H1 (cell line): ENCODE data around the gene THAP10. TPM values are rescaled to one million over a fixed set of nuclear protein-coding genes. Genes with fewer than 3 reads are reported as not detected.

Experiments used
- CBX5 ChIP-seq: fragments of 300-800, 300-1000 bp; sonication (generic); IDR thresholded peaks from 2 replicates; pipeline ENCODE4 v1.7.1; 2016; ENCODE audit warnings: antibody characterized with exemption, low read length, low read depth
- EGR1 ChIP-seq: IDR thresholded peaks from 2 replicates; pipeline ENCODE4 v1.6.1; 2011; ENCODE audit warnings: low read depth, low read length, borderline replicate concordance
- NANOG ChIP-seq: IDR thresholded peaks from 2 replicates; pipeline ENCODE4 v1.6.1; 2011; ENCODE audit warnings: low read length, low read depth, mild to moderate bottlenecking, inconsistent platforms; ENCODE audit not compliant: insufficient read depth, poor library complexity, severe bottlenecking
- POLR2A ChIP-seq, 2 experiments: IDR thresholded peaks; 1 replicate in 1 of 2; 2 replicates in 1 of 2; pipeline ENCODE4 v1.6.1; 2011; ENCODE audit warnings: low read depth in 2 of 2, low read length in 2 of 2, mild to moderate bottlenecking in 2 of 2; ENCODE audit errors: control extremely low read depth in 1 of 2
- SAP30 ChIP-seq: fragments of 300-600 bp; sonication (generic); IDR thresholded peaks from 2 replicates; pipeline ENCODE4 v1.7.1; 2012; ENCODE audit warnings: low read length, moderate library complexity, mild to moderate bottlenecking, inconsistent platforms; ENCODE audit not compliant: insufficient read depth, insufficient replicate concordance
- SRF ChIP-seq: IDR thresholded peaks from 2 replicates; pipeline ENCODE4 v1.6.1; 2011; ENCODE audit warnings: mild to moderate bottlenecking, low read depth, low read length, moderate library complexity
- SUZ12 ChIP-seq: fragments of 200-600 bp; sonication (generic); IDR thresholded peaks from 2 replicates; pipeline ENCODE4 v1.6.1; 2012; ENCODE audit warnings: mild to moderate bottlenecking, inconsistent platforms, low read length, moderate library complexity, mixed read lengths
- TAF1 ChIP-seq: IDR thresholded peaks from 2 replicates; pipeline ENCODE4 v1.6.1; 2011; ENCODE audit warnings: mild to moderate bottlenecking, low read depth, low read length
- polyA plus RNA-seq, 7 experiments: library from polyadenylated mRNA; depleted of rRNA in 3 of 7; stranded (reverse) in 5 of 7; unstranded in 2 of 7; fragments of >200 nt in 5 of 7; fragments of 200-250 nt in 2 of 7; gene quantifications; 1 replicate in 5 of 7; 2 replicates in 1 of 7; 4 replicates in 1 of 7; pipeline versions ENCODE4 v1.2.1 to v1.2.3, GENCODE V29; 2011 to 2013; ENCODE audit warnings: missing spikeins in 2 of 7, mixed read lengths in 2 of 7
- total RNA-seq: library from RNA; stranded (reverse); fragmentation: NEBNext Ultra II Directional; extraction: Animal tissue kit (Norgen Biotek cat#: 25700); gene quantifications from 2 replicates; pipeline ENCODE4 v1.2.1, GENCODE V29; 2021
- TF ChIP-seq, protein P1 (sequence below): IDR thresholded peaks from 2 replicates; pipeline ENCODE4 v1.6.1; 2011; ENCODE audit warnings: low read length, improper control_type of control experiment

THAP10 gene
- total and polyA plus RNA-seq, 2 of the 8 experiments (the other 6 are each of a cell fraction or from before 2014, with no cell fraction given): 2.8 to 4.5 TPM

DNA sequence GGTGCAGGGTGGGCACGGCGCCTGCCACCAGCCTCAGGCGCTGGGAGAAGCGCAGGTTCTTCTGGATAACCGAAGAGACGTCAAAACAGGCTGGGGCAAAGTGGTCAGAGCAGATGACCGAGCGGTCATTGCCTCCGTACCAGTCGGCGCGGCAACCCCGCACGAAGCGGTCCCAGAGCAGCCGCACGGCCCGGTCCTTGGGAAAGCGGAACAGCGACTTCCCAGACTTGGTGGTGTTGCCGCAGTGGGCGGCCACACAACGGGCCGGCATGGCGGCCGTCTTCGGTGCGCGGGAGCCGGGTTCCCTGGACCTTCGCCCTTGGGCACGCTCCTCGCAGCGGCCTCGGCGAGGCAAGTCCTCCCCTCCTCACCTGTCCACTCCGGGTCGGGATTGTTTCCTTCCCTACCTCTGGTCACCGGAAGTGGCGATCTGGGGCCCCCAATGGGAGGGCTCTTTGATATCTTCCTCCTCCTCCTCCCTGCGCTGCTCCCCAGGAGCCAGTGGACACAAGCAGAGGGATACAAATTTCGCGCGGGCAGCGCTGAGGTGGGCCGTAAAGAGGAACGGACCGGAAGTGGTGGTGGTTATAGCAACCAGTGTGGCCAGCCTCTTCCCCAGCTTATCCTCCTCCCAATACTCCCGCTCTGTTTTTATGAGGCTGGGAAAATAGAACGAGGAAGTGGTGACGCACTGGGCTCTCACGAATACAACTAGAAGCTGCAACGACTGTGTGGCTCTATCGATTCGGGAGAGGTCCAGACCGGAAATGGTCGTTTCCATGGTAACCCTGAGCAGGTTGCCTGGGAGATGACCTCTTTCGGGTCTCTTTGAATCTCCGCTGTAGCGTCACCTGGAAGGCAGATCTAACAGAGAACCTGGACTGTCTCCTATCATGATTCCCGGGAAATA, at the start of gene THAP10, which contains the start of gene LRRC49 (continued):
- TF ChIP-seq CBX5 (no peak), NANOG (no peak), SUZ12 (no peak), POLR2A (IDR thresholded peaks at IDR 0.05; ENCODE audit: control extremely low read depth in 1 of 2, low read depth in 2 of 2, low read length in 2 of 2) (peak in 1 of 2 experiments; percentile 65; a peak in 1 of 3 replicates), SAP30 (peak; percentile 37), EGR1 (no peak), TAF1 (peak; percentile 70), SRF (peak; percentile 40; the same call in 1 of the 2 replicates)
- TF ChIP-seq, protein P1, sequence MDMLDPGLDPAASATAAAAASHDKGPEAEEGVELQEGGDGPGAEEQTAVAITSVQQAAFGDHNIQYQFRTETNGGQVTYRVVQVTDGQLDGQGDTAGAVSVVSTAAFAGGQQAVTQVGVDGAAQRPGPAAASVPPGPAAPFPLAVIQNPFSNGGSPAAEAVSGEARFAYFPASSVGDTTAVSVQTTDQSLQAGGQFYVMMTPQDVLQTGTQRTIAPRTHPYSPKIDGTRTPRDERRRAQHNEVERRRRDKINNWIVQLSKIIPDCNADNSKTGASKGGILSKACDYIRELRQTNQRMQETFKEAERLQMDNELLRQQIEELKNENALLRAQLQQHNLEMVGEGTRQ: no peak
